PFSK-1 (cell line): ENCODE results near the gene AHSG.

Experiments used
- FOXP2 ChIP-seq: optimal IDR thresholded peaks from 2 replicates; pipeline ENCODE3; 2011; ENCODE audit warnings: borderline replicate concordance, control low read depth, inconsistent platforms; ENCODE audit not compliant: insufficient read depth; ENCODE audit errors: extremely low read length, extremely low read depth
- POLR2AphosphoS5 ChIP-seq: IDR thresholded peaks from 2 replicates; pipeline ENCODE4 v1.6.1; 2012; ENCODE audit warnings: low read depth, mild to moderate bottlenecking, control low read depth, low read length, moderate library complexity
- TAF1 ChIP-seq: IDR thresholded peaks from 2 replicates; pipeline ENCODE4 v1.6.1; 2012; ENCODE audit warnings: low read length, control low read depth, borderline replicate concordance; ENCODE audit not compliant: insufficient read depth

DNA sequence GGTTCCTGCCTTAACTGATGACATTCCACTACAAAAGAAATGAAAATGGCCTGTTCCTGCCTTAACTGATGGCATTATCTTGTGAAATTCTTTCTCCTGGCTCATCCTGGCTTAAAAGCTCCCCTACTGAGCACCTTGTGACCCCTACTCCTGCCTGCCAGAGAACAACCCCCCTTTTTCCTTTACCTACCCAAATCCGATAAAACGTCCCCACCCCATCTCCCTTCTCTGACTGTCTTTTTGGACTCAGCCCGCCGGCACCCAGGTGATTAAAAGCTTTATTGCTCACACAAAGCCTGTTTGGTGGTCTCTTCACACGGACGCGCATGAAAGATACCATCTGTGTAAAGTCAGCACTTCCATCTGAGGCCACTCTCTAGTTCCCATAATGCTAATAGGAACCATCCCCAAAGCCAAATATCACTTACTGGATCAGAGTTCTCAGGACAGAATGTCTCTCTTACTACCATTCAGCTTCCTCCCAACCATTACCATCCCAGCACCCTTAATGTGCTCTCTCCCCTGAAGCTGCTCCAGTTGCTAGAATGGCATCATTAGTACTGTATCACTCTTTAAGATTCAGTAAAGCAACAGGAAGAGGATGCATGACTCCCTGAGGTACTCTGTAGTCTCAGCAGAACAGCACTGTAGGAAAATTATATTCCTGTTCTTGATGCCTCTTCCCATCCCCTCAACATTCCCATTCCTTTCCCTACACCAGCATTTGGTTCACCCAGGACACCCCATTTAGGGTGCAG, 50.7 kb downstream of the AHSG start:
- TF ChIP-seq FOXP2 (no peak), POLR2AphosphoS5 (no peak), TAF1 (no peak)
